ENCODE results near the gene ACE. TPM values are rescaled to one million over a fixed set of nuclear protein-coding genes. Genes with fewer than 3 reads are reported as not detected.

ACE gene
- total RNA-seq, 1 donor from 2014 or later, result 1.0 TPM

DNA sequence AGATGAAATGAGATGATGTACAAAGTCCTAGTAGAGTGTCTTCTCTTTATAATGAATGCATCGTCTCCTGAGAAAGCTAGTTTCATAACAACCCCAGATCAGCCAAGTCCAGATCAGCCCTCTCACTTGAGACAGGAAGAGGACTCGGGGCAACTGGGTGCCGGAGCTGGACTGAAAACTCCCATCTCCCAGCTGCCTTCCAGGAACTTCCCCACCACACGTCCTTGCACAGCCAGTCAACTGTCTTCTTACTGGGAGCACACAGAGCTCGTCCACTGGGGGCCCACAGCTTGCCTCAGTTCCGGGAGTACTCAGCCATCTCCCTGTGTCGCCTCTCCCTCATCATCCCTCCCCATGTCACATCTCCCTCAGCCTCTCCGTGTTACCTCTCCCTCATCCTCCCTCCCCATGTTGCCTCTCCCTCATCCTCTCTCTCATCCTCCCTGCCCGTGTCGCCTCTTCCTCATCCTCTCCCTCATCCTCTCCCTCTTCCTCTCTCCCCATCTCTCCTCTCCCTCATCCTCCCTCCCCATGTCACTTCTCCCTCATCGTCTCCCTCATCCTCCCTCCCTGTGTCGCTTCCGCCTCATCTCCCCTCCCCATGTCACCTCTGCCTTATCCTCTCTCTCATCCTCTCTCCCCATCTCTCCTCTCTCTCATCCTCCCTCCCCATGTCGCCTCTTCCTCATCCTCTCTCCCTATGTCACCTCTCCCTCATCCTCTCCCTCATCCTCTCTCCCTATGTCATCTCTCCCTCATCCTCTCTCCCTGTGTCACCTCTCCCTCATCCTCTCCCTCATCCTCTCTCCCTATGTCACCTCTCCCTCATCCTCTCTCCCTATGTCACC, 23.9 kb downstream of the ACE start:
- peaks cover 2% of the 10 kb centered on the region for H3K36me3 Mint-ChIP-seq (ENCODE audit: low read depth, unreplicated experiment)
- TF ChIP-seq, protein P1, sequence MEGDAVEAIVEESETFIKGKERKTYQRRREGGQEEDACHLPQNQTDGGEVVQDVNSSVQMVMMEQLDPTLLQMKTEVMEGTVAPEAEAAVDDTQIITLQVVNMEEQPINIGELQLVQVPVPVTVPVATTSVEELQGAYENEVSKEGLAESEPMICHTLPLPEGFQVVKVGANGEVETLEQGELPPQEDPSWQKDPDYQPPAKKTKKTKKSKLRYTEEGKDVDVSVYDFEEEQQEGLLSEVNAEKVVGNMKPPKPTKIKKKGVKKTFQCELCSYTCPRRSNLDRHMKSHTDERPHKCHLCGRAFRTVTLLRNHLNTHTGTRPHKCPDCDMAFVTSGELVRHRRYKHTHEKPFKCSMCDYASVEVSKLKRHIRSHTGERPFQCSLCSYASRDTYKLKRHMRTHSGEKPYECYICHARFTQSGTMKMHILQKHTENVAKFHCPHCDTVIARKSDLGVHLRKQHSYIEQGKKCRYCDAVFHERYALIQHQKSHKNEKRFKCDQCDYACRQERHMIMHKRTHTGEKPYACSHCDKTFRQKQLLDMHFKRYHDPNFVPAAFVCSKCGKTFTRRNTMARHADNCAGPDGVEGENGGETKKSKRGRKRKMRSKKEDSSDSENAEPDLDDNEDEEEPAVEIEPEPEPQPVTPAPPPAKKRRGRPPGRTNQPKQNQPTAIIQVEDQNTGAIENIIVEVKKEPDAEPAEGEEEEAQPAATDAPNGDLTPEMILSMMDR (IDR thresholded peaks at IDR 0.05; ENCODE audit: insufficient read depth, low read depth, low read length), result no peak
- TF ChIP-seq EZH2 (IDR thresholded peaks at IDR 0.05; ENCODE audit: insufficient read depth, low read length), result no peak

DNA sequence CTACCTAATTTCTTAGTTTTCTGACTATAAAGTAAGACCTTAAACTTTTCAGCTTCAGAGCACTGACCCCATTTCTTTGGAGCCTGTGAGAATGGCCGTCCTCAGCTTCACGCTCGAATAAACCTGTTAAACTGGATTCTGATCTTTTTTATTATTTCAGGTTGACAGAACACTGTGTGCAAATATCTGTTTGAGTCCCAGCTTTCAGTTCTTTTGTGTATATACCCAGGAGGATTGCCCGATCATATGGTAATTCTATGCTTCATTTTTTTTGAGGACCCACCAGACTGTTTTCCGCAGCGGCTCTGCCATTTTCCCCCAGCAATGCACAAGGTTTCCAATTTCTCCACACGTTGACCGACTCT, 26.5 kb downstream of the ACE start:
- H3K79me2 ChIP-seq (ENCODE audit: insufficient read depth, low read length), result no peaks in the 10 kb centered on the region
- no peak overlapping the region for H3K27ac Mint-ChIP-seq (ENCODE audit: unreplicated experiment)
- H3K4me1 Mint-ChIP-seq (ENCODE audit: low read depth, unreplicated experiment), result peaks cover 3% of the 10 kb centered on the region
- H3K9me3 Mint-ChIP-seq (ENCODE audit: unreplicated experiment), result peaks cover 6% of the 10 kb centered on the region
- peaks cover 55% of the 10 kb centered on the region for H3K27me3 Mint-ChIP-seq (ENCODE audit: low read depth, unreplicated experiment)
- no peaks in the 10 kb centered on the region for H3K4me1 ChIP-seq (ENCODE audit: insufficient read depth, low read length)
- H3K9ac ChIP-seq (ENCODE audit: low read length), result no peak overlapping the region
- DNase-seq (ENCODE audit: low read depth) (no peak), FAIRE-seq (no peak)
- no peak overlapping the region for H2AFZ ChIP-seq (ENCODE audit: low read depth, low read length)
- no peak for TF ChIP-seq EZH2 (IDR thresholded peaks at IDR 0.05; ENCODE audit: insufficient read depth, low read length)
- TF ChIP-seq, protein P1 (IDR thresholded peaks at IDR 0.05; ENCODE audit: insufficient read depth, low read depth, low read length), result no peak
- peaks cover 36% of the 10 kb centered on the region for H3K27me3 ChIP-seq (ENCODE audit: insufficient read depth, low read length)
- no peaks in the 10 kb centered on the region for H3K36me3 ChIP-seq (ENCODE audit: insufficient read depth, low read length)
- no peak overlapping the region for H3K27ac ChIP-seq (ENCODE audit: low read depth, low read length)
- H3K9me3 ChIP-seq (ENCODE audit: insufficient read depth, low read depth, low read length), result peaks cover 7% of the 10 kb centered on the region
- no peak overlapping the region for H3K4me3 Mint-ChIP-seq (ENCODE audit: unreplicated experiment)
- no peaks in the 10 kb centered on the region for H4K20me1 ChIP-seq (ENCODE audit: insufficient read depth, low read length)
- H3K4me3 ChIP-seq (ENCODE audit: insufficient read depth, low read depth, low read length), result no peak overlapping the region
- H3K4me2 ChIP-seq (ENCODE audit: low read length), result no peak overlapping the region
- H3K36me3 Mint-ChIP-seq (ENCODE audit: low read depth, unreplicated experiment), result peaks cover 2% of the 10 kb centered on the region

More for the DNA sequence above, 23.9 kb downstream of the ACE start:
- Histone ChIP-seq H3K4me1 (ENCODE audit: insufficient read depth, low read length) (no peaks in the 10 kb centered on the region), H3K27me3 (ENCODE audit: insufficient read depth, low read length) (peaks cover 33% of the 10 kb centered on the region), H3K9ac (ENCODE audit: low read length) (no peak overlapping the region), H2AFZ (ENCODE audit: low read depth, low read length) (no peak overlapping the region), H3K4me3 (ENCODE audit: insufficient read depth, low read depth, low read length) (no peak overlapping the region), H3K79me2 (ENCODE audit: insufficient read depth, low read length) (no peaks in the 10 kb centered on the region), H4K20me1 (ENCODE audit: insufficient read depth, low read length) (no peaks in the 10 kb centered on the region), H3K36me3 (ENCODE audit: insufficient read depth, low read length) (no peaks in the 10 kb centered on the region), H3K27ac (ENCODE audit: low read depth, low read length) (no peak overlapping the region), H3K4me2 (ENCODE audit: low read length) (no peak overlapping the region), H3K9me3 (ENCODE audit: insufficient read depth, low read depth, low read length) (peaks cover 7% of the 10 kb centered on the region)
- peaks cover 5% of the 10 kb centered on the region for H3K9me3 Mint-ChIP-seq (ENCODE audit: unreplicated experiment)
- H3K4me1 Mint-ChIP-seq (ENCODE audit: low read depth, unreplicated experiment), result peaks cover 3% of the 10 kb centered on the region
- H3K27me3 Mint-ChIP-seq (ENCODE audit: low read depth, unreplicated experiment), result peaks cover 46% of the 10 kb centered on the region
- H3K4me3 Mint-ChIP-seq (ENCODE audit: unreplicated experiment), result no peak overlapping the region
- no peak overlapping the region for H3K27ac Mint-ChIP-seq (ENCODE audit: unreplicated experiment)
- FAIRE-seq (no peak), DNase-seq (ENCODE audit: low read depth) (no peak)

DNA sequence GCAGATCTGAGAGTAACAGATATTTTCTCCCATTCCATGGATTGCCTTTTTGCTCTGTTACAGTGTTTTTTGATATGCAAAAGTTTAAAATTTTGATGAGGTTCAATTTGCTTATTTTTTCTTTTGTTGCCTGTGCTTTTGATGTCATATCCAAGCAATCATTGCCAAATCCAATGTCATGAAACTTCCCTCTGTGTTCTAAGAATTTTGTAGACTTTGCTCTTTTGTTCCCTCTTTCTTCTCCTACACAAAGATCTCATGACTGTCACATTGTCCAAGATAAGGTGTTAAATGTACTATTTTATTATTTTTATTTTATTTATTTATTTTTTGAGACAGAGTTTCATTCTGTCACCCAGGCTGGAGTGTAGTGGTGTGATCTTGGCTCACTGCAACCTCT, 27.4 kb downstream of the ACE start:
- no peaks in the 10 kb centered on the region for H3K4me1 Mint-ChIP-seq (ENCODE audit: low read depth, unreplicated experiment)
- peaks cover 2% of the 10 kb centered on the region for H3K36me3 Mint-ChIP-seq (ENCODE audit: low read depth, unreplicated experiment)
- H3K36me3 ChIP-seq (ENCODE audit: insufficient read depth, low read length), result no peaks in the 10 kb centered on the region
- FAIRE-seq (no peak), DNase-seq (ENCODE audit: low read depth) (no peak)
- peaks cover 9% of the 10 kb centered on the region for H3K9me3 Mint-ChIP-seq (ENCODE audit: unreplicated experiment)
- H3K79me2 ChIP-seq (ENCODE audit: insufficient read depth, low read length), result no peaks in the 10 kb centered on the region
- peaks cover 60% of the 10 kb centered on the region for H3K27me3 Mint-ChIP-seq (ENCODE audit: low read depth, unreplicated experiment)
- H3K4me2 ChIP-seq (ENCODE audit: low read length), result no peak overlapping the region
- no peak overlapping the region for H2AFZ ChIP-seq (ENCODE audit: low read depth, low read length)
- H4K20me1 ChIP-seq (ENCODE audit: insufficient read depth, low read length), result no peaks in the 10 kb centered on the region
- peaks cover 38% of the 10 kb centered on the region for H3K27me3 ChIP-seq (ENCODE audit: insufficient read depth, low read length)
- H3K9me3 ChIP-seq (ENCODE audit: insufficient read depth, low read depth, low read length), result peaks cover 7% of the 10 kb centered on the region
- TF ChIP-seq EZH2 (IDR thresholded peaks at IDR 0.05; ENCODE audit: insufficient read depth, low read length), result no peak
- TF ChIP-seq, protein P1 (IDR thresholded peaks at IDR 0.05; ENCODE audit: insufficient read depth, low read depth, low read length), result no peak
- no peaks in the 10 kb centered on the region for H3K4me1 ChIP-seq (ENCODE audit: insufficient read depth, low read length)
- H3K4me3 ChIP-seq (ENCODE audit: insufficient read depth, low read depth, low read length), result no peak overlapping the region
- no peak overlapping the region for H3K9ac ChIP-seq (ENCODE audit: low read length)
- no peak overlapping the region for H3K27ac ChIP-seq (ENCODE audit: low read depth, low read length)
- H3K4me3 Mint-ChIP-seq (ENCODE audit: unreplicated experiment), result no peak overlapping the region
- H3K27ac Mint-ChIP-seq (ENCODE audit: unreplicated experiment), result no peak overlapping the region

All from astrocyte (in vitro differentiated cells and primary cell).